Omental fat pad (tissue), 4 donors: Measurements from ENCODE around the gene MLXIP. TPM values are rescaled to one million over a fixed set of nuclear protein-coding genes. Genes with fewer than 3 reads are reported as not detected.

Experiments used
- ATAC-seq: fragments of 150-250 bp; one replicate; pipeline ENCODE4 v1.9.1; 2016; ENCODE audit warnings: mild to moderate bottlenecking, moderate library complexity; ENCODE audit not compliant: low FRiP score
- DNase-seq: peaks from one replicate; pipeline ENCODE4 v3.0.0-alpha.2; 2019; ENCODE audit warnings: low spot score
- total RNA-seq, 4 donors: library from RNA; depleted of rRNA; stranded (reverse); fragments of >200 nt; gene quantifications; one replicate each; pipeline ENCODE4 v1.1.0, GENCODE V29; 2016
- TF ChIP-seq, protein P1 (sequence below), 3 donors: fragments of 450-650 bp; IDR thresholded peaks; one replicate each; pipeline ENCODE4 v1.5.1; 2016 to 2017; ENCODE audit warnings: antibody characterized with exemption in 3 of 3, mild to moderate bottlenecking in 3 of 3, moderate library complexity in 2 of 3

Gene MLXIP
- total RNA-seq, 4 donors from 2014 or later, result 17.4 to 49.6 (median 32.6) TPM

DNA sequence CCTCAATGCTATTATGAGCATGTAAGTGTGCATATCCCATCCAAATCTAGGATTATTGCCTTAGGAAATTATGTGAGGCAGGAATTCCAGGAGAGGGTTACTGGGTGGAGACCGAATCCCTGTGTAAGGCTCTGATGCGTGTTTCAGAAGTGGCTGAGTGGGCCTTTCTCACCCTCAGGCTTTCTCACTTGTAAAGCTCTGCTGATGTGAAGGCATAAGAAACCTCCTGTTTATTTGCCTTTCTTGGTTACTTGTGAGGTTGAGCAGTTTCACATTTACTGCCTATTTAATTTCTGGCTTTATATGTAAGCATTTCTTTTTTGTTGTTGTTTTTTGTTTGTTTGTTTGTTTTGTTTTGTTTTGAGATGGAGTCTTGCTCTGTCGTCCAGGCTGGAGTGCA, 84.4 kb downstream of the MLXIP start:
- ATAC-seq (no peak), DNase-seq (no peak)
- TF ChIP-seq, protein P1, sequence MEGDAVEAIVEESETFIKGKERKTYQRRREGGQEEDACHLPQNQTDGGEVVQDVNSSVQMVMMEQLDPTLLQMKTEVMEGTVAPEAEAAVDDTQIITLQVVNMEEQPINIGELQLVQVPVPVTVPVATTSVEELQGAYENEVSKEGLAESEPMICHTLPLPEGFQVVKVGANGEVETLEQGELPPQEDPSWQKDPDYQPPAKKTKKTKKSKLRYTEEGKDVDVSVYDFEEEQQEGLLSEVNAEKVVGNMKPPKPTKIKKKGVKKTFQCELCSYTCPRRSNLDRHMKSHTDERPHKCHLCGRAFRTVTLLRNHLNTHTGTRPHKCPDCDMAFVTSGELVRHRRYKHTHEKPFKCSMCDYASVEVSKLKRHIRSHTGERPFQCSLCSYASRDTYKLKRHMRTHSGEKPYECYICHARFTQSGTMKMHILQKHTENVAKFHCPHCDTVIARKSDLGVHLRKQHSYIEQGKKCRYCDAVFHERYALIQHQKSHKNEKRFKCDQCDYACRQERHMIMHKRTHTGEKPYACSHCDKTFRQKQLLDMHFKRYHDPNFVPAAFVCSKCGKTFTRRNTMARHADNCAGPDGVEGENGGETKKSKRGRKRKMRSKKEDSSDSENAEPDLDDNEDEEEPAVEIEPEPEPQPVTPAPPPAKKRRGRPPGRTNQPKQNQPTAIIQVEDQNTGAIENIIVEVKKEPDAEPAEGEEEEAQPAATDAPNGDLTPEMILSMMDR (IDR thresholded peaks at IDR 0.05), result no peak

- TF ChIP-seq, protein P1 (IDR thresholded peaks at IDR 0.05), result no peak
- ATAC-seq (no peak), DNase-seq (no peak)
Observed at GRCh38 chr12:122166422-122167349, 88.1 kb downstream of the MLXIP start.

DNA sequence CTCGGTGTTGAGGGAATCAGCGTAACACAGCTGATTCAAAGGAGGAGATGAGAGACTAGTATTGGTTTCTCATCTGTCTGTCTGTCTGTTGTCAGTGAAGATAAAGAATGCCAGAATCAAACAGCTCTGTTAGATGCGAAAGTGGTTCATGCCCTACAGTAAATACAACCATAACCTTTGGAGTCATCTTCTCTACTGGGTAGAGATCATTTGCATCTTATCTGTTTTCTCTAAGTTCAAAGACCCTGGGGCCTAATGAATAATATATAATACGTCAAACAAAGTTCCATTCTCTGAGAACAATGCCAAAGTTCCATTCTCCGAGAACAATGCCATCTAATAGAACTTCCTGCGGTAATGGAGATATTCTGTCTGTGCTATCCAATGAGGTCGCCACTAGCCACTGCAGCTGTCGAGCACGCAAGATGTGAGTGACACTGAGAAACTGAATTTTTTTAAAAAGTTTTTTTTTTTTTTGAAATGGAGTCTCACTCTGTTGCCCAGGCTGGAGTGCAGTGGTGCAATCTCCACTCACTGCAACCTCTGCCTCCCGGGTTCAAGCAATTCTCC, 88.9 kb downstream of the MLXIP start:
- no peak for DNase-seq

GRCh38 chr12:122168492-122168891, 89.9 kb downstream of the MLXIP start:
- no peak for DNase-seq
- ATAC-seq, result no peak
- TF ChIP-seq, protein P1 (IDR thresholded peaks at IDR 0.05), result no peak

More for the DNA sequence above, 88.9 kb downstream of the MLXIP start:
- TF ChIP-seq, protein P1 (IDR thresholded peaks at IDR 0.05), result no peak
- ATAC-seq, result no peak

- no peak for ATAC-seq
- DNase-seq, result no peak
- TF ChIP-seq, protein P1 (IDR thresholded peaks at IDR 0.05), result no peak
Observed at GRCh38 chr12:122171399-122171798, 92.8 kb downstream of the MLXIP start.

GRCh38 chr12:122172262-122172939, 93.8 kb downstream of the MLXIP start:
- ATAC-seq (no peak), DNase-seq (no peak)
- TF ChIP-seq, protein P1 (IDR thresholded peaks at IDR 0.05), result no peak
